ENCODE results near the gene MMP1.

Gene MMP1

GRCh38 chr11:102799681-102800340, 1.9 kb upstream of the MMP1 start:
- H3K4me3 ChIP-seq (ENCODE audit: low read depth, low read length): no peak overlapping the region
- H2AFZ ChIP-seq: no peak overlapping the region
- TF ChIP-seq CTCF (IDR thresholded peaks at IDR 0.05): no peak
- H3K27ac ChIP-seq: no peak overlapping the region
- H3K4me2 ChIP-seq (ENCODE audit: low read length): no peak overlapping the region
- no peaks in the 10 kb centered on the region for H3K4me1 ChIP-seq
- no peak overlapping the region for H3K9ac ChIP-seq
- no peaks in the 10 kb centered on the region for H3K27me3 ChIP-seq (ENCODE audit: control insufficient read depth, insufficient read depth, low read length)
- no peaks in the 10 kb centered on the region for H3K79me2 ChIP-seq
- H3K36me3 ChIP-seq (ENCODE audit: control insufficient read depth, insufficient read depth, low read length): no peaks in the 10 kb centered on the region
- H3K9me3 ChIP-seq (ENCODE audit: control insufficient read depth, low read length): no peaks in the 10 kb centered on the region

DNA sequence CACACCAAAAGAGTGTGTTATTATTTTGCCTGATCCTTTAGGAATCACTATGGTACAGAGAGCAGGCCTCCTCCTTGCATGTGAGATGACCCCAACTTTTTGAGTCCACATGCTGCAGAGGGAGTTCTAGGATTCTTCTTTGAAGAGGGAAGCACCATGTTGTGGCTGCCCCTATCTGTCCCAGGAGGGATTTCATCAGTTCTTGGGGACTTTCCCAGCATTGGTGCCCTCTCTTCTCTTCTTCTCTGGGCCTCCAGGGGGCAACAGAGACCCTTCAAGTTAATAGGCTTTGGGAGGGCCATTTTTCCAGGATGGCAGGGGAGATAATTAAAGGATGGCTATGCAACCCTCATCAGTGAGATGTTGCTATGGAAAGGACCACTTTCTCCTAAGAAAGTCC, 3.6 kb downstream of the MMP1 start:
- Histone ChIP-seq H3K36me3 (ENCODE audit: control insufficient read depth, insufficient read depth, low read length) (no peaks in the 10 kb centered on the region), H3K27ac (no peak overlapping the region), H3K9ac (no peak overlapping the region), H3K4me2 (ENCODE audit: low read length) (no peak overlapping the region), H3K79me2 (no peaks in the 10 kb centered on the region), H2AFZ (no peak overlapping the region), H3K4me1 (no peaks in the 10 kb centered on the region), H3K4me3 (ENCODE audit: low read depth, low read length) (no peak overlapping the region), H3K9me3 (ENCODE audit: control insufficient read depth, low read length) (no peaks in the 10 kb centered on the region), H3K27me3 (ENCODE audit: control insufficient read depth, insufficient read depth, low read length) (no peaks in the 10 kb centered on the region)
- no peak for TF ChIP-seq CTCF (IDR thresholded peaks at IDR 0.05)

DNA sequence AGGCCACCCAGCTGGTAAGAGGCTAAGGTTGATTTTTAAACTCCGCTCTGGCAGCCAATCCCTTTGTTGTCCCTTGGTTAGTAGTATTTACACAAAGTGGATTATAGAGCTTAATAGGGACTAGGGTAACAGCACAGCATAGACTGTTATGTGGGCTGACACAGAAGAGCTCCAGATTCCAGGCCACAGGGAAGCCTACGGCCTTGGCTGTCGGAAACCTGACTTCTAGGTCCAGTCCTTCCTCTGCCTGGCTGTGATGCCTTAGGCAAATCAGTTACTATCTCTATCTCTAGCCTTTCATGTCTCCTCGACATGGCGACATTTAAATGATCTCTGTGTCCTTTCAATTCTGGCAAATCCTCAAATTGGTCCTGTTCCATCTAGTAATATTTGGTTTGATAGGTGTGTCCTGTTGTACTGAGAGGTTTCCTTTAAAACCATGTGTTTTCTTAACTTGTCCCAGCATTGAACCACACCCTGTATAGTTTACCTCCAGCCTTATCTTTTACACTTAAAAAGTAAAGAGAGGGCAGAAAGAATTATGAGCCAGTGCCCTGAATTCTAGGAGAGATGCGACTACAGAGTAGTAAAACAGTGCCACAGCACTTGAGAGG, 4.2 kb downstream of the MMP1 start:
- no peak overlapping the region for H3K9ac ChIP-seq
- H3K79me2 ChIP-seq: no peaks in the 10 kb centered on the region
- no peak overlapping the region for H3K4me3 ChIP-seq (ENCODE audit: low read depth, low read length)
- no peak overlapping the region for H3K27ac ChIP-seq
- no peaks in the 10 kb centered on the region for H3K27me3 ChIP-seq (ENCODE audit: control insufficient read depth, insufficient read depth, low read length)
- no peaks in the 10 kb centered on the region for H3K36me3 ChIP-seq (ENCODE audit: control insufficient read depth, insufficient read depth, low read length)
- no peak for TF ChIP-seq CTCF (IDR thresholded peaks at IDR 0.05)
- H3K9me3 ChIP-seq (ENCODE audit: control insufficient read depth, low read length): no peaks in the 10 kb centered on the region
- no peaks in the 10 kb centered on the region for H3K4me1 ChIP-seq
- H2AFZ ChIP-seq: no peak overlapping the region
- H3K4me2 ChIP-seq (ENCODE audit: low read length): no peak overlapping the region

GRCh38 chr11:102792604-102793003, 5.4 kb downstream of the MMP1 start:
- no peak overlapping the region for H3K9ac ChIP-seq

More at GRCh38 chr11:102792604-102793003, 5.4 kb downstream of the MMP1 start:
- Histone ChIP-seq H3K27me3 (ENCODE audit: control insufficient read depth, insufficient read depth, low read length) (no peaks in the 10 kb centered on the region), H3K4me2 (ENCODE audit: low read length) (no peak overlapping the region), H2AFZ (no peak overlapping the region), H3K79me2 (no peaks in the 10 kb centered on the region), H3K4me1 (no peaks in the 10 kb centered on the region), H3K27ac (no peak overlapping the region), H3K4me3 (ENCODE audit: low read depth, low read length) (no peak overlapping the region), H3K36me3 (ENCODE audit: control insufficient read depth, insufficient read depth, low read length) (no peaks in the 10 kb centered on the region), H3K9me3 (ENCODE audit: control insufficient read depth, low read length) (no peaks in the 10 kb centered on the region)
- TF ChIP-seq CTCF (IDR thresholded peaks at IDR 0.05): no peak

Measured in parathyroid adenoma (tissue), 2 donors.